Measurements from ENCODE around the gene GTF3A. TPM values are rescaled to one million over a fixed set of nuclear protein-coding genes. Genes with fewer than 3 reads are reported as not detected.
A peak's percentile ranks its signal among the peaks of the same experiment; 100 is the strongest.

Gene GTF3A
- total RNA-seq, 2 donors from 2014 or later: 114 to 226 TPM

GRCh38 chr13:27476943-27477703 is 52.7 kb downstream of the GTF3A start:
- ATAC-seq (replicated peaks): peak; percentile 63
- peak overlapping the region; percentile 66 for H3K27ac Mint-ChIP-seq
- H3K36me3 Mint-ChIP-seq (ENCODE audit: low read depth): no peaks in the 10 kb centered on the region
- peaks cover 7% of the 10 kb centered on the region for H3K4me1 Mint-ChIP-seq
- peak overlapping the region; percentile 17 for H3K4me3 Mint-ChIP-seq
- no peaks in the 10 kb centered on the region for H3K27me3 Mint-ChIP-seq
- peaks cover under 1% of the 10 kb centered on the region for H3K9me3 Mint-ChIP-seq

- Mint-ChIP-seq H3K27me3 (peaks cover 4% of the 10 kb centered on the region), H3K9me3 (peaks cover 4% of the 10 kb centered on the region), H3K4me3 (no peak overlapping the region), H3K4me1 (peaks cover 7% of the 10 kb centered on the region), H3K27ac (no peak overlapping the region), H3K36me3 (ENCODE audit: low read depth) (no peaks in the 10 kb centered on the region)
- ATAC-seq (replicated peaks): no peak
These were observed 57.3 kb downstream of the GTF3A start for GRCh38 chr13:27481766-27482165.

- Mint-ChIP-seq H3K9me3 (peaks cover 4% of the 10 kb centered on the region), H3K27ac (no peak overlapping the region), H3K4me1 (no peaks in the 10 kb centered on the region), H3K4me3 (no peak overlapping the region), H3K36me3 (ENCODE audit: low read depth) (no peaks in the 10 kb centered on the region), H3K27me3 (peaks cover 4% of the 10 kb centered on the region)
- ATAC-seq (replicated peaks): no peak
These were observed 58.6 kb downstream of the GTF3A start for GRCh38 chr13:27482983-27483382.

- no peak for ATAC-seq (replicated peaks)
- Mint-ChIP-seq H3K9me3 (peaks cover 4% of the 10 kb centered on the region), H3K27ac (no peak overlapping the region), H3K27me3 (peaks cover 4% of the 10 kb centered on the region), H3K4me1 (no peaks in the 10 kb centered on the region), H3K4me3 (no peak overlapping the region), H3K36me3 (ENCODE audit: low read depth) (no peaks in the 10 kb centered on the region)
These were observed 59.0 kb downstream of the GTF3A start for GRCh38 chr13:27483421-27483820.

Other genes starting within 250 kb of the GTF3A start
- 1,000 to 10,000 TPM; 1,350 to 1,709 TPM for gene RPL21, start 173.1 kb upstream of the GTF3A start, total RNA-seq
- gene RASL11A, start 153.8 kb upstream of the GTF3A start, total RNA-seq: 1 to 10 TPM; 3.5 to 5.5 TPM
- 10 to 100 TPM; 36.2 to 41.2 TPM for gene MTIF3, start 25.9 kb downstream of the GTF3A start, total RNA-seq
- 1 to 10 TPM; 4.1 TPM for gene LNX2, start 195.9 kb downstream of the GTF3A start, total RNA-seq
- gene POLR1D, start 197.3 kb downstream of the GTF3A start, total RNA-seq: 100 to 1,000 TPM; 128 to 138 TPM